Adrenal gland (tissue), 12 donors: ENCODE measurements around the gene GCG. TPM values are rescaled to one million over a fixed set of nuclear protein-coding genes. Genes with fewer than 3 reads are reported as not detected.

ENCODE experiments used
- DNase-seq, 7 donors: peaks; one replicate each; pipeline ENCODE4 v3.0.0-alpha.2; 2019 to 2020
- H3K27ac ChIP-seq, 5 donors: fragments of 200-600 bp; sonication (generic) in 4 of 5; 1 replicate in 3 of 5; 2 replicates in 2 of 5; pipeline versions ENCODE4 v1.5.1 to v1.8.0; 2016 to 2020; ENCODE audit warnings: mild to moderate bottlenecking in 1 of 5
- H3K27me3 ChIP-seq: fragments of 200-600 bp; 2 replicates; pipeline ENCODE4 v1.8.0; 2021
- H3K36me3 ChIP-seq, 2 donors: fragments of 200-600 bp; replicated peaks in 1 of 2; 1 replicate in 1 of 2; 2 replicates in 1 of 2; pipeline versions ENCODE4 v1.5.1 to v1.8.0; 2018 to 2022
- H3K4me1 ChIP-seq, 2 donors: fragments of 200-600 bp; replicated peaks in 1 of 2; 1 replicate in 1 of 2; 2 replicates in 1 of 2; pipeline versions ENCODE4 v1.5.1 to v1.8.0; 2018 to 2021
- H3K4me3 ChIP-seq, 4 donors: fragments of 200-600 bp; sonication (generic) in 3 of 4; one replicate each; pipeline ENCODE4 v1.5.1; 2016 to 2018
- H3K9me3 ChIP-seq, 3 donors: fragments of 200-600 bp; sonication (generic) in 1 of 3; replicated peaks in 1 of 3; 1 replicate in 2 of 3; 2 replicates in 1 of 3; pipeline versions ENCODE4 v1.5.1 to v1.8.0; 2016 to 2021
- CTCF ChIP-seq, 6 experiments: fragments of 450-650 bp in 4 of 6; fragments of 200-600 bp in 2 of 6; sonication (generic) in 1 of 6; IDR thresholded peaks; 1 replicate in 5 of 6; 2 replicates in 1 of 6; pipeline versions ENCODE4 v1.5.1 to v1.8.0; 2016 to 2021; ENCODE audit warnings: antibody characterized with exemption in 6 of 6, mild to moderate bottlenecking in 2 of 6, moderate library complexity in 1 of 6
- POLR2A ChIP-seq, 2 donors: fragments of 450-650 bp; IDR thresholded peaks; one replicate each; pipeline ENCODE4 v1.6.1; 2017; ENCODE audit warnings: antibody characterized with exemption in 2 of 2, mild to moderate bottlenecking in 2 of 2, moderate library complexity in 1 of 2
- WGBS, 4 donors: extraction: QIAGEN DNeasy Blood & Tissue Kit in 2 of 4; methylation state at CpG; one replicate each; pipeline versions ENCODE4 v1.1.5 to v1.1.7; 2013 to 2017; 5-methylcytosine and 5-hydroxymethylcytosine counted together
- intact Hi-C, 2 donors: fragments of 100-400 bp; cut with DNase I; formaldehyde crosslinking; loops; one replicate each; pipeline versions ENCODE4 v1.14.1 to v1.15.0; 2022 to 2023
- polyA plus RNA-seq, 3 donors: library from polyadenylated mRNA; stranded (reverse); fragments of 200-250 nt in 2 of 3; fragments of 350-450 nt in 1 of 3; fragmentation: Illumina TruSeq in 1 of 3; extraction: RNeasy Lipid Tissue Mini Kit (QIAGEN cat#74804) in 1 of 3; gene quantifications; one replicate each; pipeline ENCODE4 v1.2.3, GENCODE V29; 2013 to 2014
- total RNA-seq, 9 donors: library from RNA; depleted of rRNA in 4 of 9; stranded (reverse); fragments of >200 nt in 4 of 9; fragments of 120-200 nt in 1 of 9; fragmentation: NEBNext Ultra II Directional in 1 of 9; extraction: Animal tissue kit (Norgen Biotek cat#: 25700) in 1 of 9; gene quantifications; one replicate each; pipeline versions ENCODE4 v1.1.0 to v1.2.4, GENCODE V29; 2013 to 2023
- donor health status: healthy with polysubstance abuse.
- donor health status: Bipolar disorder and iron deficiency.
- donor health status: DM: yes; HTN: yes; CAD: no.
- donor health status: DM: no; HTN: no; CAD: no.
- donor health status: DM: no; HTN: no; CAD: no.
- donor health status: DM: yes; HTN: yes; CAD: no.

Gene GCG
- total and polyA plus RNA-seq, 12 donors: 0.22 to 0.51 TPM; not detected in 10

- H3K4me3 ChIP-seq: no peak overlapping the region
- H3K36me3 ChIP-seq: no peaks in the 10 kb centered on the region
- TF ChIP-seq POLR2A (IDR thresholded peaks at IDR 0.05) (no peak), CTCF (IDR thresholded peaks at IDR 0.05) (no peak)
- H3K4me1 ChIP-seq: peaks cover 0 to 4% of the 10 kb centered on the region in 2 donors
- H3K9me3 ChIP-seq: no peaks in the 10 kb centered on the region
- no peaks in the 10 kb centered on the region for H3K27me3 ChIP-seq
- intact Hi-C loops: no loop called here
- DNase-seq: no peak
- 16 to 47% (median 35%) methylated on average over 1 of the region's 1 CpG for WGBS, 4 donors
- H3K27ac ChIP-seq: no peak overlapping the region
Measured at GRCh38 chr2:162100579-162100978, 51.5 kb downstream of the GCG start.

- no peak overlapping the region for H3K27ac ChIP-seq
- no peak overlapping the region for H3K4me3 ChIP-seq
- H3K9me3 ChIP-seq: no peaks in the 10 kb centered on the region
- TF ChIP-seq POLR2A (IDR thresholded peaks at IDR 0.05) (no peak), CTCF (IDR thresholded peaks at IDR 0.05) (no peak)
- intact Hi-C loops: no loop called here
- WGBS, 4 donors: 96 to 99% (median 97%) methylated on average over 5 of the region's 5 CpGs
- no peaks in the 10 kb centered on the region for H3K27me3 ChIP-seq
- no peak for DNase-seq
- peaks cover 0 to 4% of the 10 kb centered on the region in 2 donors for H3K4me1 ChIP-seq
- no peaks in the 10 kb centered on the region for H3K36me3 ChIP-seq
Measured at GRCh38 chr2:162099836-162100235, 52.2 kb downstream of the GCG start.

Other genes with a start within 250 kb of the GCG start
- 10 to 100 TPM in 4 of 9 donors, 1 to 10 TPM in 5; 1.9 to 49.2 (median 8.0) TPM for gene DPP4, start 78.0 kb downstream of the GCG start, total RNA-seq
- 1 to 10 TPM in 1 of 3 donors, under 1 TPM in 2; 0.72 to 8.0 (median 0.77) TPM for gene DPP4, start 78.0 kb downstream of the GCG start, polyA plus RNA-seq
- gene FAP, start 91.2 kb upstream of the GCG start, total RNA-seq: 1 to 10 TPM in 2 of 9 donors, under 1 TPM in 6, not detected in 1; 0.18 to 6.0 (median 0.50) TPM
- gene FAP, start 91.2 kb upstream of the GCG start, polyA plus RNA-seq: 1 to 10 TPM in 2 of 3 donors, under 1 TPM in 1; 0.64 to 2.5 (median 1.4) TPM
- 10 to 100 TPM in 8 of 9 donors, 1 to 10 TPM in 1; 9.7 to 21.8 (median 15.6) TPM for gene IFIH1, start 166.4 kb upstream of the GCG start, total RNA-seq
- gene IFIH1, start 166.4 kb upstream of the GCG start, polyA plus RNA-seq: 10 to 100 TPM in 1 of 3 donors, 1 to 10 TPM in 2; 7.8 to 25.6 (median 9.3) TPM
- 10 to 100 TPM in 8 of 9 donors, 1 to 10 TPM in 1; 3.4 to 33.9 (median 23.4) TPM for gene GCA, start 191.9 kb upstream of the GCG start, total RNA-seq
- gene GCA, start 191.9 kb upstream of the GCG start, polyA plus RNA-seq: 10 to 100 TPM; 11.8 to 18.7 (median 12.9) TPM